Right lung (tissue), 5 donors: ENCODE results near the gene NFASC. TPM values are rescaled to one million over a fixed set of nuclear protein-coding genes. Genes with fewer than 3 reads are reported as not detected.

Experiments
- DNase-seq, 2 donors: peaks; one replicate each; pipeline ENCODE4 v3.0.0-alpha.2; 2013
- polyA plus RNA-seq, 5 donors: library from polyadenylated mRNA; unstranded; fragments of 120-200 nt; gene quantifications; one replicate each; pipeline versions ENCODE4 v1.2.1 to v1.2.3, GENCODE V29; 2013; ENCODE audit warnings: inconsistent platforms in 1 of 5, low replicate concordance in 1 of 5; ENCODE audit not compliant: insufficient read length in 5 of 5, insufficient read depth in 1 of 5

NFASC gene
- polyA plus RNA-seq, 5 donors = 1.1 to 1.7 (median 1.5) TPM

DNA sequence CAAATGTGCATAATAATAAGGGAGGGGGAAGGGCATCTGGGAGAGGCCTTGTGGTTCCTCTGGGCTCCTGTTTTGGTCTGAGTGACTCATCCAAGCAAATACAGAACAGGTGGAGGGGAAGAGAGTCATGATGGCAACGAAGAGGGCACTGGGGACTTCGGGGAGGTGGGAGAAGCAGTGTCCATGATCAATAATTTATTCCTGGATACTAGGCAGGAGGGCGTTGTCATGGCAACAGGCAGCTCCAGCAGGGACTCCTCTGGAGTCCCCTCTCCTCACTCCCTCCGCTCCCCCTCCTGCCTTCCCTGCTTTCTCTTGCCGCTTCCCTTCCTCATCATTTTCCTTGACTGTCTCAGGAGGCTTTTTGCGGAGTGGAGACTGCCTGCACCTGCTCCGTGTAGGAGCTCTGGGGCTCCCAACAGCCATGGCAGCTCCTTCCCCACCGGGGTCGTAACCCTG, 12.3 kb upstream of the NFASC start:
- no peak for DNase-seq

DNA sequence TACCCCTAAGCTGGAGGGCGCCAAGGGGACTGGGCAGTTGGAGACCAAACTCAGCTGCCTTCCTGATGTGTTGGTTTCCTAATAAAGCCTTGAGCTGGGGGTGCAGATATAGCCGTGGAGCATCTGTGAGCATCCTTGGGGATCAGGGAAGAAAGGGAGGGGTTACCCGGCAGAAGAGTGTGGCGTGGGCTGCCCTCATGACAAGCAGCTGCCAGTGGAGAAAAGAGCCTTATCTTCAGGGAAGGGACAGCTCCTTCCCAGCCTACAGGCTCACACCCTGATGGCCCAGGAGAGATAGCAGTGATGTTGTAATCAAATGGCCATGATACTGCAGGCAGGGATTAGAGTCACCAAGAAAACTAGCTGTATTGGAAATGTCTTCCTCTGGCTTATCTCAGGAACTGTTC, 10.8 kb upstream of the NFASC start:
- DNase-seq = no peak

DNA sequence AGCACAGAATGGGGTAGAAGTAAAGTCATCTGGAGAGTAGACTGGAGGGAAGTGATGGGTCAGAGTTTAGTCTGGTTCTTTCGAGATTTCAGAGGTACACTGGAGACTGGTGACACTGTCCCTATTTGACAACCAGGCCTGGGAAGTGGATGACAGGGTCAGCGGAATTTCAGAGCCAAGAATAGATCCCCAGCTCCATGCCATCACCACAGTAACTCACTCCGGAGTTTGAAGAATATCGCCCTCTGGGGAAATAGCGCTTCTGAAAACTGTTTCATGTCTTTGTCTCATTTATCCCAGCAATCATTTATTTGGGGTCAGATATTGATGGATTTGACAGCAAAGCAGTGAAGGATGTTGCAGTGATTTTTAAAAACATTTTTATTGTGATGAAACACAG, 7.6 kb upstream of the NFASC start:
- no peak for DNase-seq

DNA sequence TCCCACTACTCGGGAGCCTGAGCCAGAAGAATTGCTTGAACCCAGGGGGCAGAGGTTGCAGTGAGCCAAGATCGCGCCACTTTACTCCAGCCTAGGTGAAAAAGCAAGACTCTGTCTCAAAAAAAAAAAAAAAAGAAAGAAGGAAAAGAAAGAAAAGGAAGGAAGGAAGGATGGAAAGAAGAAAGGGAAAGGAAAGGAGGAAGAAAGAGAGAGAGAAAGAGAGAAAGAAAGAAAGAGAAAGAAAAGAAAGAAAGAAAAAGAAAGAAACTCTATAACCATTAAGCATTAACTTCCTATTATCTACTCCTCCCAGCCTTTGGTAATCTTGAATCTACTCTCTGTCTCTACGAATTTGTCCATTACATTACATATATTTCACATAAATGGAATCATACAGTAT, 6.9 kb upstream of the NFASC start:
- no peak for DNase-seq

DNA sequence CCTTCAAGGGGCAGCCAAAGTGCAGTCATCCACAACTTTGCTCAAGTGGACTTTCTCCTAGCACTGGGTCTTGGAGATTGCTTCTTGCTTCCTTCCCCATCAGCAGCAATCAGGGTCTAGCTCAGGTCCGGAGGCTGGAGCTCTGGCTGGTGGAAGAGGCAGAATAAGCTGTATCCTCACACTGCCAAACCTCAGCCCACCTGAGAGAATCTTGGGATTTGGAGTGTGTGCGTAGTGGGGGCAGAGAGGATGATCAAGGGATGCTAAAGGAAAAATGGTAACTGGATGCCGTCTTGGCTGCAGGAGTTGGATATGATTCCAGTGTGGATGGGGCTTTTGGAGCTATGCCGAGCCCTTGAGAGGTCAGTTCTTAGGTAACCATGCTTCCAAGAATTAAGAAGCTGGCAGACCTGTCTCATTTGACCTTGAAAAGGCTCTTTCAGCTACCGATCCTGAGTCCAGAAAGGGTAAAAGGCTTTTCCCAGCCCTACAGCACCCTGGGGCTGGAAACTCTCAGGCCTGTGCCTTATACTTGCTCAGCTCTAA, 4.5 kb upstream of the NFASC start:
- no peak for DNase-seq

DNA sequence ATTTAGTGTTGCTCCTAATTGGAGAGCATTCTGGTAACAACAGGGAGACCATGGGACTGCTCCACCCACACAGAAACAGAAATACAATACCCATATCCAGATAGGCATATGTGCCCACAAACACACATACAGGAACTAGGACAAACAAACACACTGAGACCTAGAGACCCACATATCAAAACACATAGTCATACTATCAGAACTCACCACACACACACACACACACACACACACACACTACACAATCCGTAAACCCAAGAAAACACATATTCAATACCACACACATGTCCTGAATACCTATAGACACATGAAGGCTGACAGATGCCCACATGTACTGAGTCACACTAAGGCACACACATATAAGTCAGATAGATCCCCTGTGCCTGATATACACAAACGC, 3.5 kb upstream of the NFASC start:
- no peak for DNase-seq

DNA sequence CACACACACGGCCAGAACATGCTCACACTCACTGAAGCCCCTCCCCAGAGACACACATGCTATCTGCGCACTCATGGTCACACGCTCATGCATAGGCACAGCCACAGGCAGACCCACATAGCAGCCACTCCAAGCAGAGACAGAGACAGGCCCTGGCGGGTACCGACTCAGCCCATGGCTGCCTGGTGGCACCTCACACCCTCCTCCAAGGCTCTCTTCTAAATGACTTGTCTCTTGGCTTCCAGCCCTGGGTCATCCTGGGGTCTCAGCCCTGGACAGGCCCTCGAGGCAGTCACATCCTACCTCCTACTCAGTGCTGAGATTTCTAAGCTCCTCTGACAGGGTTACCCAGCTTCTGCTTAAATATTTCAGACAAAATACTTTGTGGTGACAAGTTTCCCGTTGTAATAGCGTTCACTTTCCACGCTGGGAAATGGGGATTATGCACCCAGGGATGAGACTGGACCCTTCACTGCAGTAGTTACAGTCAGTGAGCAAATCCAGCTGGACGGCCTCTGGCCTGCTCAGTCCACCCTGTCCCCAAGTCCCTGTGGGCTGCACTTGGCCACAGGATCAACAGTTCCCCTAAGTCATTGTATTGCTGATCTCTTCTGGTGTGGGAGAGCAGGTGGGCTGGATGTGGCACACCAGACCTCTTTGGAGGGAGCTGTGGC, 2.9 kb upstream of the NFASC start:
- DNase-seq = no peak

DNA sequence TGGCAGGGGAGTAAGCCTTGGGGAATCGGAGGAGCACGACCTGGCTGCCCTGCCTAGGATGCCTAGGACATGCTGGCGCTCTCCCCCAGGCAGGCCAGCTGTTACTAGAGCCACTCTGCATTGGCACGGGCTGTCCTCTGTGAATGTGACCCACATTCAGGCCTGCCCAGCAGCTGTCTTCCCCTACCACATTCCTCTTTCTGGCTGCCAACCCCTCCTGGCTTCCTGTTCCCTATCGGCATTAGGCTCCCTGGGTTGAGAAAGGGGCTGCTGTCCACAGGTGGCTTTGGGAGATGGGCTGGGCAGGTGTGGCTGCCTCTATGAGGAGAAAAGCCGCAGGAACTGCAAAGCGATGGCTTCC, 2.3 kb upstream of the NFASC start:
- no peak for DNase-seq

DNA sequence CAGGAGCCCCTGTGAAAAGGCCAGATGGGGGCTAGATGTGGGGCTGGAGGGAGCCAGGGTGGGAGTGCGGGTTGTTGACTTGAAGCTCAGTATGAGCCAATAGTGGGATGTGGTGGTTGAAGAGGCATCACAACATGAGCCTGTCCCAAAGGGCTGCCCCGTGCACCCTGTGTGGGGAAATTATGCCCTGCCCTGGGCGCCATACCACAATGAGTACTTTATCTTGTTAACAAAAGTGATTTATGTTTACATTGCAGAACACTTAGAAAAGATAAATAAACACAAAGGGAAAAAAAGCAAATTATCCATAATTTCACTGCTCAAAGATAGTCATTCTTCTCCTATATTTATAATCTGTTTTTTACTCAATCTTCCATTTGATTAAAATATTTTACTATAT, 1.6 kb upstream of the NFASC start:
- no peak for DNase-seq

DNA sequence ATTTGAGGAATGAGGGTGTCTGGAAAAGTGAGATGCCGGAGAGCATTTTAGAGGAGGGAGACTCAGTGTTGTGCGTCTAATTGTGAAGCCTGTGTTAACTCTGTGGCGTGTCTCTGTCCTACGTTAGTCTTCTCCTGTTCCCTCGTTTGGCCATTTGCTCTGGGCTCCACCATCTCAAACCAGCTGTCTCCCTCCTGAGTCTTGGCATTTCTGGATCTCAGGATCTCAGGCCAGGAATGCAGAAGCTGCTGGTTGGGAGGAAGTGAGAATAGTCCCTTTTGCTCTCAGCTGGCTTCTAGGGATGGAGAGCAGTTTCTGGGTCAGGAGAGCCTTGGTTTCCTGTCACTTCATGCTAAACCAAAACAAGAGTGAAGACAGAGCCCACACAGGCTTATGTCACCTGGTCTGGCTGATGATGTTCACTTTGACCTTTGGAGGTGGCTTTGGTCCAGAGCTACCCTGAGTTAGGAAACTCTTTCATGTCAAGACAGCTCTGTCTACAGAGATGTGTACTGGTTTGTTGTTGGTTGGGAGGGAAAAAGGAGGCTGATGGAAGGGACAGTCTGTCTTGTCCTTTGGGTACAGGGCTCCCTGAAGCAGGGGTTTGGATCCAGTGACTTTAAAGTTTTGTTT, 859 bp downstream of the NFASC start:
- DNase-seq = no peak

DNA sequence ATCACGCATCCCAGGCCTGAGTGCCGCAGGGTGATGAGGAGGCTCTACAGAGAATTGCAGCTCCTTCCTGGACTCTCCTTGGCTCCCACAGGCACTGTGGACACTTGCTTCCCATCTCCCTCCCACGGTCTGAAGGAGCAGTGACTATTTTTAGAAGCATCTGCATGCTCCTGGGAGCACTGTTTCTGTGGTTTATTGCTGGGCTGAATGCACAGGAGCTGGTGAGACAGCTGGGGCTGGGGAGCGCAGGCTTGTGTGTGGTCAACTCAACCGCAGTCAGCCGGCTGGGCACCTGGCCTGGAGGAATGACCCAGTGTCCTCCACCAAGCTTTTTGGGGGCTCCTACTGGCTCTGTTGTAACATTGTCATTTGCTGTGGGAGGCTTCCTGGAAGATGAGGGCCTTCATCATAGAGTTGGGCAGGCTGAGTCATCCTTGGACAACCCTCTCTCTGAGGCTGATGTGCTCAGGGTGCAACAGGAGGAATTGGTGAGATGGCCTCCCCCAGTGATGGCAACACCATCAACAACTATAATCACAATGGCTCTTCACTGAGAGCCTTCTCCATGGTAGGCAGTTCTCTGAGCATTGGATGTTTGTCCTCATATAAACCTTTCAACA, 1.7 kb downstream of the NFASC start:
- no peak for DNase-seq

DNA sequence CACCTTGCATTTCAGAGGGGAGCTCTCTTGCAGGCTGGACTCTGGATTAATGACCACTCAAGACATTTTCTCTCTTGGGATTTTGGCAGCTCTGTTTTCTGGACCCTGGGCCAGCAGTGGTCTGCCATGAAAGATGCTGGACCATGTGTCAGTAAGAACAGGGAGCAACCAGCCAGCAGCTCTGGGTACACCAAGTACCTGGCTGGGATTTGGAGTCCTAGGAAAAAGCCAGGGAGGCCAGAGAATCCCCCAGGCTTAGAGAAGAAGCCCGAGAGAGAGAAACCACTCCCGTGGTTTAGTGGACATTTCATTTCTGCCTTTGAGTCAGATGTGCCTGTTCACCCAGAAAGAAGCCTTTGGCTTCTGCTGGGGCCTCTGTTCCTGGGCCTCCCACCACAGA, 2.5 kb downstream of the NFASC start:
- no peak for DNase-seq

DNA sequence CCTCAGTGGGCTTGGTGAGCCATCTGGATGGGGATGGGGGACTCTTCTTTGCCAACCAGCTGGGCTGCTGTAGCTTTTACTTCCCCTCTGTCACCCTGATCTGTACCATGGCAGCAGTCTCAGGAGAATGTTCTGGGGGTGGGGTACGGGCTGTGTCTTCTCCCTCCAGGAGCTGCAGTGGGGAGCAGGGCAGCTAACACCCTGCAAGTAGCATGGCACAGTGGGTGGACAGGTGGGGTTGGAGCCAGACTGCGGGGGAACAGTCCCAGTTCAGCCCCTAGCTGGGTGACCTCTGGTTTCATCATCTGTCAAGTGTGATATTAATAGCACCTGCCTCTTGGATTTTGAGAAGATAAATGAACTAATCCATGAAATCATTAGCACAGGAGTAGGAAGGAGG, 3.1 kb downstream of the NFASC start:
- no peak for DNase-seq

DNA sequence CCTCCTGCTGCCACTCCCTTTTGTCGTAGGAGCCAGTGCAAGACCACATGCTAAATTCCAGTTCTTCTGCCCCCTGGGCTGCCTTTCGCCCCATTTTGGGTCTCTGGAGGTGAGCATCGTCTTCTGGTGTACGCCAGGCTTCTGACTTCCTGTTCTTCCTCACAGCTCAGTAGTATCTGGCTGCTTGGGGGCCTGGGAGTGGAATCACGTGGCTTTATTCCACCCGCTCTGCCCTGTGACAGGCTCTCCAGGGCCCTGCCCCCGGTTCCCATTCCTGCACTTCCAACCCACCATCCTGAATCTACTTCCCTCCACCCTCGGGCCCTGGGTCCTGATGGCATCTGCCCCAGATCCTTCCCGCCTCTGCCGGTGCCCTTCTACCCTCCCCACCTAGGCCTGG, 3.6 kb downstream of the NFASC start:
- DNase-seq = no peak

DNA sequence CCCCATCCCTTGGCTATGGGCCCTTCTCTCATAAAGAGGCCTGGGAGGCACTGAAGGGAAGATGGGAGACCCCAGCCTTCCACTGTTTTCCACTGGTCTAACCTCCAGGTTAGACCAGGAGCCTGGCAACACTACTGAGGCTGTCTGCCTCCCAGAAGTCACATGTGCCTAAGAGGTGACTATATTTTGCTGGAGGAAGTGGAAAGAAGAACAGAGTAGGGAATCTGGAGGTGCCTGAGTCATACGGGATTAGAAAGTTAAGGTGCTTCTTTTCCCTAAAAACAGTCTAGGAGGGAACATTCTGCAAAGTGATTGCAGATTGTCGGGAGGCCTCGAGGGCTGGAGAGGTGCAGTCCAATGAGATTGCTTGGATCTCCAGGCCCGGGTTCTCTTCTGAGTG, 4.6 kb downstream of the NFASC start:
- DNase-seq = no peak

DNA sequence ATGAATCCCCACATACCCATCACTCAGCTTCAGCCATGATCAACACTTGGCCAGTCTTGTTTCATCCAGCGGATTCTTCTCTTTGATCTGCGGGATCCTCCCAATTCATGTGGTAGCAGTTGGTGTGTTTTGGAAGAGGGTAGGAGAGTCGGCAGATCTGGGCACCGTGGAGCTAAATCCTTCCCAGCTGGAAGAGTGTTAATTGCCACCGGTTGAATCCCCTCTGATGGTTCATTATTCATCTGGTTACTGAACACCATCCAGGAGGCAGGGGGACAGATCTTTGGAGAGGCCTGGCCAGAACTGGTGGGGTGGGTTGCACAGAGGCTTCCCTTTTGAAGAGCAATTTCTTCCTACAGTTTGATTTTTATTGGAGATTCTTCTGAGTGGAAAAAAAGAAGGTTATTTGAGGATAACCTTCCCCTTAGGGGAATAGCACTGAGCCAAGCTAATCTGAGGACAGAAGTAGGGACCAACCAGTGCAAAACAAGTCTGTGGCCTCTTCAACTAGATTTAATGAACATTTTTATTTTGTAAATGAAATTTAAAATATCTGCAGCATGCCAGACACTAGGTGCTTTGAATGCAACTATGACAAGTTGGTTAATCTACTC, 8.1 kb downstream of the NFASC start:
- DNase-seq = no peak

DNA sequence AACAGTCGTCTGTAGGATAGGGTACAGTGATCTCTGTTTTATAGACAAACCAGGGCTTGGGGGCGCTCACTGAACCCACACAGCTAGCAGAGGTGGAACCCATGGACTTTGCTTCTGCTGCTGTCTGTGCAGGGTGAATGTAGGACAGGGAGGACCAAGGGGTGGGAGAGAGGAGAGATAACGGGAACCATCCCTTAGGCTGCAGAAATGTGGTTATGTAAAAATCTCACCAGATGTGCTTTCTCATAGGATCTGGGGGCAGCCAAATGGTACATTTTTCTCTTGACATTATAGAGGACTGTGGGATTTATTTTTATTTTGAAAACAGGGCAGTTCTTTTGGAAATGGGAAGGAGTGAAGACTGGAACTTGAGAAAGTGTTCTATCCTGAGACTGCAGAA, 8.7 kb downstream of the NFASC start:
- DNase-seq = peak; percentile 7 to 15

DNA sequence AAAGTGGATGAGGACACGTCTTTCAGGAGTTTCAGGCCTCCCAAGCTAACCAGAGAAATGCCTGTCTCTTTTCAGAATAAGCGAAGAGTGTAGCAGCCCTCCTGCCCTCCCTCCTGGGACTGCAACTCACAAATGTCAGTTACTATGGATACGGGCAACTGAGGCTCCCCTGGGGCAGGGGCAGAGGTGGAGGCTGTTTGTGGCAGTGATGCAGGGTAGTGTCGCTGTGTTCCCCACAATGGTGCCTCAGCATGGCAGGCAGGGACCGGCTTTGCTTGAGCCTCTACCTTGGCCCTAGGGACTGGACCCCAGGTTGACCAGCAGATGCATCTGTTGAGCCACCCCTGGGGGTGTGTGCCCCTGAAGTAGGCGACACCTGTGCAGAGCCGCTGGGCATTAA, 10.2 kb downstream of the NFASC start:
- no peak for DNase-seq

DNA sequence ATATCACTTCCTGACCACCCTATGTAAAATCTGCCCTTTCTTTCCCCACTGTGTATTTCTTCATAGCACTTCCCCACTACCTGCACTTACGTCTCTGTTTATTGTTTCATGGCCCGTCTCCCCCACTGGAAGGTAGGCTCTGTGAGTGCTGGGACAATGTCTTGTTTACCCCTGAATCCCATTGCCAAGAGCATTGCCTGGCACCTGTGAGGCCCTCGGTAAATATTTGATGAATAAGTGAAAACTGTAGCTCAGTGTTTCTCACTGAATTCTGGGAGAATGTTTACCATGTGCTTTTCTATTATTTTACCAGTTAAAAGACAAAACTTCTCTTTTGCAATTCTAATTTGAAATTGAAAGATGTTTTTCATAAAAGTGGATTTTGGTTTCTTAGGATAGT, 11.8 kb downstream of the NFASC start:
- DNase-seq = no peak

DNA sequence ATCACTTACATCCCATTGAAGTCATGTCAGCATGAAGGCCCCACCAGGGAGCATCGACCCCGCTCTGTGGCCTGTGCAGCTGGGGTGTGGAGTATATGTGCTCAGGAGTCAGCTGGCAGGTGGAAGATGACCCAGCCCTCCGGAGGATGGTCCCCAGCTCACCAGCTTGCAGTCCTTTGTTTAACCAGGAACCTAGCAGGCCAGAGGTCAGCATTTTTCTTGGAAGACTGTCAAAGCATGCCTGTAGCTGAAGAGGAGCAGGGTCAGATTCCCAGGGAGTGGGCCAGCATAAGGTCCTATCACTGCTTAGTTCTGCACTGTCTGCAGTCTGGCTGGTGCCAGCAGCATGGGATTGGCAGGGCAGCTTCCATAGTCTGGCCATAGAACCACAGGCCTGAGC, 12.7 kb downstream of the NFASC start:
- DNase-seq = no peak

DNA sequence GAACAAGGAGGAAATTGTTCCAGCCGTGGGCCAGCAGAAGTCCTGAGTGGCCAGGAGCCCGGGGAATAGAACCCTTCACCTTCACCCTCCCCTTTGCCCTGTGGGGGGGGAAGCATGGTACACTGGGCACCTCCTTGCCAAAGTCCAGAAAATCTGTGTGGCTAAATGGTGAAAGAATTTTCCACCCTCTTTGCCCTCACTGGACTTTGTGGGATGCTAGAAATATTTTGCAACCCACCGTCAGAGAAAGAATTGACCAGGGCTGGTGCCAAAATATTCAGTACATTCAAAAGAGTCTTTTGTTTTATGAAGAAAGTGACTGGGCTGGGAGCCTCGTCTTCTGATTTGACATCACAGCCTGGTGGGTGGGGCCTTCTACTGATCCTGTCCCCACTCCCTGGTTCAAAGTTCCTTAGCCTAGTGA, 14.6 kb downstream of the NFASC start:
- DNase-seq = no peak

DNA sequence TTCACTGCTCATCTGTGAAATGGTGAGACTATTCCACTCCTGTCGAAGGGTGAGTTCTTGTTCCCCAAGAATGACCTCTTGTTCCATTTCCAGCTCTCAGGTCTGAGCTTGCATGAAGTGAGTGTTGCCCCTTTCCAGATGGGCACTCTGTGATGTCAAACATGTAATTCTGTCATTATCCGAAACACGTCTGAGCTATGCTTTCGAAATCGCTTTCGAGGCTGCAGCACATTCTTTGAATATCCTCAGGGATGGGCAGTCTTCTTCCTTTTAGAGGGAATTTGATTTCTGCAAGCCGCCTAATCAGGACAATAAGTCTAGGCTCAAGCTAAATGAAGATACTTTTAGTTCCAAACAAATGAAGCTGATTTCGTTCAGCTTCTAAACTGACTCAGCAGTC, 15.1 kb downstream of the NFASC start:
- no peak for DNase-seq

DNA sequence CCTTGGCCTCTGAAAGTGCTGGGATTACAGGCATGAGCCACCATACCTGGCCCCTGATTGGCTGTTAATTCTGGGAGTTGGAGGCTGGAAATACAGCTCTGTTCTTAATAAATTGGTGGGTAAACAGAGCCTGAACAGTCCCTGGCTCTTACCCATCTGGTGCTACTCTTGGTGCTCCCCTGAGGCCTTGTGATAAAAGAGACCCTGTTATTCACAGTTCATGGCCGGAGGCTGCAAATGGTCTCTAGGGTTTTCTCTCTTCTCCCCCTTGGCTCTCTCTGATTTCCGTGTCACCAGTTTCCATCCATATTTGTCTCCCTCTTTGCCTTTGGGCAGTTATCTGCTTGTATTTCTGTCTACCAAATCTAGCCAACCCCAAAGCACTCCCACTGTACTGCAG, 17.2 kb downstream of the NFASC start:
- no peak for DNase-seq
